ENCODE data around the gene LCN1. TPM values are rescaled to one million over a fixed set of nuclear protein-coding genes. Genes with fewer than 3 reads are reported as not detected.
A peak's percentile ranks its signal among the peaks of the same experiment; 100 is the strongest.

Gene LCN1
- total RNA-seq, 4 donors from 2014 or later: not detected

GRCh38 chr9:135502873-135503321, 18.3 kb upstream of the LCN1 start:
- WGBS, 2 donors: 82 to 96% methylated on average over 7 to 8 of the region's 16 CpGs
- DNase-seq: no peak
- intact Hi-C loops (cut with DNase I): no loop called here
- peaks cover 19 to 40% (median 22%) of the 10 kb centered on the region in 3 donors for H3K4me1 ChIP-seq
- no peaks in the 10 kb centered on the region for H3K9me3 ChIP-seq
- no peak overlapping the region for H3K27ac ChIP-seq
- H3K4me3 ChIP-seq: no peak overlapping the region
- H3K36me3 ChIP-seq: peaks cover 9 to 40% (median 15%) of the 10 kb centered on the region in 3 donors
- H3K27me3 ChIP-seq: no peaks in the 10 kb centered on the region
- TF ChIP-seq POLR2A (IDR thresholded peaks at IDR 0.05) (no peak), CTCF (IDR thresholded peaks at IDR 0.05) (no peak)

- WGBS, 2 donors: 88 to 93% methylated on average over 19 to 25 of the region's 41 CpGs
- H3K27me3 ChIP-seq: no peaks in the 10 kb centered on the region
- peaks cover 19 to 40% (median 22%) of the 10 kb centered on the region in 3 donors for H3K4me1 ChIP-seq
- H3K36me3 ChIP-seq: peaks cover 9 to 40% (median 15%) of the 10 kb centered on the region in 3 donors
- DNase-seq: no peak
- TF ChIP-seq POLR2A (IDR thresholded peaks at IDR 0.05): no peak
- TF ChIP-seq CTCF (IDR thresholded peaks at IDR 0.05): no peak
- intact Hi-C loops (cut with DNase I): no loop called here
- no peaks in the 10 kb centered on the region for H3K9me3 ChIP-seq
- H3K27ac ChIP-seq: no peak overlapping the region
- H3K4me3 ChIP-seq: no peak overlapping the region
Measured at GRCh38 chr9:135503371-135504261, 17.6 kb upstream of the LCN1 start.

GRCh38 chr9:135504262-135505243, 16.7 kb upstream of the LCN1 start:
- peak in 5 of 6 experiments; percentile 28 to 68 (median 52) for TF ChIP-seq CTCF (IDR thresholded peaks at IDR 0.05)
- no peak for TF ChIP-seq POLR2A (IDR thresholded peaks at IDR 0.05)
- Histone ChIP-seq H3K36me3 (peaks cover 9 to 40% (median 15%) of the 10 kb centered on the region in 3 donors), H3K4me3 (no peak overlapping the region), H3K27ac (no peak overlapping the region), H3K4me1 (peaks cover 14 to 33% (median 15%) of the 10 kb centered on the region in 3 donors), H3K27me3 (no peaks in the 10 kb centered on the region), H3K9me3 (no peaks in the 10 kb centered on the region)
- intact Hi-C loops (cut with DNase I): no loop called here
- no peak for DNase-seq
- WGBS, 2 donors: 43 to 60% methylated on average over 7 to 11 of the region's 21 CpGs

DNA sequence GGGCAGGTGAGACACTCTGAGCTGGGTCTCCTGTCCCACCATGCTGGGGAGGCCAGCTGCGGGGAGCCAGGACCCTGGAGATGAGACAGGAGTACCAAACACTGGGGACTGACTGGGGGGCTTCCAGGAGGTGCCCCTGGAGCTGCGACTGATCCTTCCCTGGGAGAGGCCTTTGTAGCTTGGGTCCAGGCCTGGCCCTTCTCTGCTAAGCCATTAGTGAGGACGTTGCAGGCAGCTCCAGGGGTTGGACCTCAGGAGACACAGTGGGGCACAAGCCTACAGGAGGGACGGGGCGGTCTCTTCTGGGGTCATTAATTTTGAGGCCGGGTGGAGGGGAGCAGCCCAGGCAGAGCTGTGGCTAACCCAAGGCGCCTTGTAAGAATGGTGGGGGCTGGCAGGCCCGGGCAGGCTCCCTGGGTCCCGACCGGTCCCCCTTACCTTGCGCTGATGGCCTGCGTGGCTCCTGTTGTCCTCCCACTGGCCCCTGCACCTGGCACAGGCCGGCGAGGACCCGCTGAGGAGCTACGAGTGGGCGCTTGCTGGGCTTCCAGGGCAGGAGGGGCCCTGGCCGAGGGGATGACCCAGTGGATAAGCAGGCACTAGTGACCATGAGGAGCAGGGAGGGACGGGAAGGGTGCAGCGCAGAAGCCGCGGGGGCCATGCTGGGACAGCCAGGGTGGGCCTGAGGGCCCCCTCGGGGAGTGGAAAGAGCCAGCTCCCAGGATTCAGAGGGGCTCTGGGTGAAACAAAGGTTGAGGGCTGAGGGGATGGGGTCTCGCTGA, 15.6 kb upstream of the LCN1 start:
- intact Hi-C loops (cut with DNase I): no loop called here
- TF ChIP-seq CTCF (IDR thresholded peaks at IDR 0.05): no peak
- TF ChIP-seq POLR2A (IDR thresholded peaks at IDR 0.05): no peak
- DNase-seq: no peak
- Histone ChIP-seq H3K4me1 (peaks cover 13 to 23% (median 14%) of the 10 kb centered on the region in 3 donors), H3K4me3 (no peak overlapping the region), H3K9me3 (no peaks in the 10 kb centered on the region), H3K27ac (no peak overlapping the region), H3K36me3 (peaks cover 9 to 40% (median 15%) of the 10 kb centered on the region in 3 donors), H3K27me3 (no peaks in the 10 kb centered on the region)
- WGBS, 2 donors: 77 to 87% methylated on average over 1 to 5 of the region's 24 CpGs

All from esophagus squamous epithelium (tissue), 5 donors.